OCI-LY3 (cell line): Measurements from ENCODE around the gene PARD3B.

Experiments used
- H2AFZ ChIP-seq: fragments of 200-600, 300-600 bp; shearing (Covaris generic); 2 replicates; pipeline ENCODE4 v1.6.0; 2014; ENCODE audit warnings: antibody characterized with exemption, low read depth, low read length
- H3K27ac ChIP-seq: fragments of 200-600, 300-600 bp; sonication (generic); 2 replicates; pipeline ENCODE4 v1.5.1; 2014; ENCODE audit warnings: mild to moderate bottlenecking, low read length, moderate library complexity, mixed read lengths
- H3K27me3 ChIP-seq: fragments of 200-600, 300-600 bp; sonication (generic); 2 replicates; pipeline ENCODE4 v1.6.1; 2014; ENCODE audit warnings: low read depth, low read length, mixed read lengths
- H3K36me3 ChIP-seq: fragments of 200-600, 300-600 bp; sonication (generic); replicated peaks from 2 replicates; pipeline ENCODE3; 2014; ENCODE audit warnings: low read depth, low read length, mixed read lengths
- H3K4me1 ChIP-seq: fragments of 300-600, 200-600 bp; sonication (generic); 2 replicates; pipeline ENCODE4 v1.6.1; 2014; ENCODE audit warnings: low read length, mixed read lengths
- H3K4me2 ChIP-seq: fragments of 200-600, 300-600 bp; sonication (generic); 2 replicates; pipeline ENCODE4 v1.6.1; 2014; ENCODE audit warnings: low read length, mixed read lengths
- H3K4me3 ChIP-seq: fragments of 300-600, 200-600 bp; sonication (generic); 2 replicates; pipeline ENCODE4 v1.5.1; 2014; ENCODE audit warnings: antibody characterized with exemption, mild to moderate bottlenecking, low read length, moderate library complexity
- H3K79me2 ChIP-seq: fragments of 300-600, 200-600 bp; shearing (Covaris generic); 2 replicates; pipeline ENCODE4 v1.6.1; 2014; ENCODE audit warnings: mild to moderate bottlenecking, low read length, mixed read lengths
- H3K9ac ChIP-seq: fragments of 300-600, 200-600 bp; shearing (Covaris generic); 2 replicates; pipeline ENCODE4 v1.6.0; 2014; ENCODE audit warnings: mild to moderate bottlenecking, low read length, moderate library complexity
- H3K9me3 ChIP-seq: fragments of 200-600, 300-600 bp; shearing (Covaris generic); 2 replicates; pipeline ENCODE4 v1.6.1; 2014; ENCODE audit warnings: low read length, mixed read lengths; ENCODE audit not compliant: insufficient read depth
- H4K20me1 ChIP-seq: fragments of 200-600, 300-600 bp; sonication (generic); 2 replicates; pipeline ENCODE4 v1.6.1; 2016; ENCODE audit warnings: low read length, mixed read lengths; ENCODE audit not compliant: insufficient read depth
- EZH2phosphoT487 ChIP-seq: fragments of 200-600 bp; shearing (Covaris generic); IDR thresholded peaks from 2 replicates; pipeline ENCODE4 v1.6.1; 2018; ENCODE audit warnings: antibody characterized with exemption, mixed run types, low read depth
- TF ChIP-seq, protein P1 (sequence below): fragments of 200-600, 300-600 bp; sonication (generic); IDR thresholded peaks from 2 replicates; pipeline ENCODE4 v1.5.1; 2014; ENCODE audit warnings: antibody characterized with exemption, low read length, low read depth

PARD3B gene

DNA sequence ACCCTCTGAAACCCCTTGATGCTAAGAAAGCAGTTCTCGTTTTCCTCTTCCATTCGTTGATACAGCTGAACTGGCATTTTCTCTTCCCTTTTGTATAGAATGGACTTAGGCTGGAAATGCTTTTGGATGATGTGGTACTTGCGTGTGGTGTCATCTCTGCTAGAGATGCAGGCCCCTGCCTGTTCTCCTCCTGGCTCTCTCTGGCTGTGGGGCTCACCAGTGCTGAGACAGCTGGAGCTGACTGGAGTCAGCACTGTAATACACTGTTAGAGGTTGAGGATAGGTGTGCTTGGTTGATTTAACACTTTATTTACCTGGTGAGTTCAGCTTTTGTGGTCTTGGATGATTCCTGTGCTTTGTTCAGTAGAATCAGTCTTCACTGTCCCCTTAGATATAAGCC, 30.2 kb downstream of the PARD3B start:
- TF ChIP-seq, protein P1, sequence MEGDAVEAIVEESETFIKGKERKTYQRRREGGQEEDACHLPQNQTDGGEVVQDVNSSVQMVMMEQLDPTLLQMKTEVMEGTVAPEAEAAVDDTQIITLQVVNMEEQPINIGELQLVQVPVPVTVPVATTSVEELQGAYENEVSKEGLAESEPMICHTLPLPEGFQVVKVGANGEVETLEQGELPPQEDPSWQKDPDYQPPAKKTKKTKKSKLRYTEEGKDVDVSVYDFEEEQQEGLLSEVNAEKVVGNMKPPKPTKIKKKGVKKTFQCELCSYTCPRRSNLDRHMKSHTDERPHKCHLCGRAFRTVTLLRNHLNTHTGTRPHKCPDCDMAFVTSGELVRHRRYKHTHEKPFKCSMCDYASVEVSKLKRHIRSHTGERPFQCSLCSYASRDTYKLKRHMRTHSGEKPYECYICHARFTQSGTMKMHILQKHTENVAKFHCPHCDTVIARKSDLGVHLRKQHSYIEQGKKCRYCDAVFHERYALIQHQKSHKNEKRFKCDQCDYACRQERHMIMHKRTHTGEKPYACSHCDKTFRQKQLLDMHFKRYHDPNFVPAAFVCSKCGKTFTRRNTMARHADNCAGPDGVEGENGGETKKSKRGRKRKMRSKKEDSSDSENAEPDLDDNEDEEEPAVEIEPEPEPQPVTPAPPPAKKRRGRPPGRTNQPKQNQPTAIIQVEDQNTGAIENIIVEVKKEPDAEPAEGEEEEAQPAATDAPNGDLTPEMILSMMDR = no peak
- TF ChIP-seq EZH2phosphoT487 = no peak
- Histone ChIP-seq H3K79me2 (no peaks in the 10 kb centered on the region), H3K27ac (no peak overlapping the region), H3K36me3 (no peaks in the 10 kb centered on the region), H3K4me3 (no peak overlapping the region), H3K9ac (no peak overlapping the region), H3K4me2 (no peak overlapping the region), H4K20me1 (no peaks in the 10 kb centered on the region), H2AFZ (no peak overlapping the region), H3K4me1 (no peaks in the 10 kb centered on the region), H3K27me3 (no peaks in the 10 kb centered on the region), H3K9me3 (no peaks in the 10 kb centered on the region)

- H3K36me3 ChIP-seq = no peaks in the 10 kb centered on the region
- H3K27me3 ChIP-seq = no peaks in the 10 kb centered on the region
- H2AFZ ChIP-seq = no peak overlapping the region
- no peaks in the 10 kb centered on the region for H3K4me1 ChIP-seq
- H3K4me2 ChIP-seq = no peak overlapping the region
- no peaks in the 10 kb centered on the region for H3K9me3 ChIP-seq
- no peaks in the 10 kb centered on the region for H4K20me1 ChIP-seq
- no peak overlapping the region for H3K9ac ChIP-seq
- H3K79me2 ChIP-seq = no peaks in the 10 kb centered on the region
- H3K27ac ChIP-seq = no peak overlapping the region
- TF ChIP-seq EZH2phosphoT487 = no peak
- TF ChIP-seq, protein P1 = no peak
- no peak overlapping the region for H3K4me3 ChIP-seq
These were observed 31.2 kb downstream of the PARD3B start for GRCh38 chr2:204576362-204576979.

DNA sequence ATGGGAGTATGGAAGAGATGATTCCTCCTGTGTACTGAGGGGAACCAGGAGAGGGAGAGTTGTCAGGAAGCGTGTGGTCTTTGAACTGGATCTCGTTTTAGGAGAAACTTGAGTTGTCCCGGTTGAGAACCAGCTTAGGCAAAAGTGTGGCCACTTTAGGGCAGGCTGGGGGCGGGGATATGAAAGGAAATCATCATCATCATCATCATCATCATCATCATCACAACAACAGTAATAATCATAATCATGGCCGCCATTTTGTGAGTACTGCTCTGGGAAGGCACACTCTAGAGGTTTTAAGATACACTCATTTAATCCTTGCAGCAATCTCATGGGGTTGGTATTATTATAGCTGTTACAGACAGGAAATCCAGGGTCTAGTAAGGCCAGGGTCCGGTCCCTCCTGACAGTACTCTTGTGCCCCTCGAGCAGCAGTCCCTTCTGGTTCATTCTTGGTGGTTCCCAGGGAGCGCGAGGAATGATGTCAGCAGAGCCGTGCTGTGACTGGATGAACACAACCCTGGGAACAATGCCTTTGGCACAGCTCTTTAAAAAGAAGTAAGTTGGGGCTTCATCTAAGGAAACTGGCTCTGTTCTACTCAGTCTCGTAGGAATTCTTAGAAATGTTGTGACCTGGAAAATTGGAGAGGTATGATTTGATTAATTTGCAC, 33.8 kb downstream of the PARD3B start:
- Histone ChIP-seq H3K4me1 (no peaks in the 10 kb centered on the region), H3K4me3 (no peak overlapping the region), H3K27me3 (no peaks in the 10 kb centered on the region), H3K4me2 (no peak overlapping the region), H3K79me2 (no peaks in the 10 kb centered on the region), H3K36me3 (no peaks in the 10 kb centered on the region), H3K27ac (no peak overlapping the region), H4K20me1 (no peaks in the 10 kb centered on the region), H2AFZ (no peak overlapping the region), H3K9ac (no peak overlapping the region), H3K9me3 (no peaks in the 10 kb centered on the region)
- no peak for TF ChIP-seq EZH2phosphoT487
- TF ChIP-seq, protein P1 = no peak

DNA sequence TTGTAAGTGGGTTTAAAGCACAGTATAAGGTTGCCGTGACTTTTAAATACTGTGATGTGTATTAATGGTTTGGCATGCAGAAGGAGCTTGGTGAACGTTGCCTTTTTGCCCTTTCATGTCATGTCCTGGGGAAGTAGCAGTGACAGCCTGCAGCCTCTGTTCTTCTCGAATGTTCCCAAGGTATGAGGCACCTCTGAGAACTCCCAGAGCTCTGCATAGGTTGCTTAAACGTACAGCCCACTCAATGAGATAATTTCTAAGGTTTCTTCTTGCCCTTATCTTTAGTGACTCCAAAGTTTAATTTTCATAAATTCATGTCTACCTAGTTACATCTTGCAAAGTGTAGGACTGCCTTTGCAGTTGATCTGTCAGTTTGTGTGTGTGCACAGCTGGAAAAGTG, 36.7 kb downstream of the PARD3B start:
- no peak overlapping the region for H3K9ac ChIP-seq

More for the DNA sequence above, 36.7 kb downstream of the PARD3B start:
- TF ChIP-seq EZH2phosphoT487 = no peak
- TF ChIP-seq, protein P1 = no peak
- Histone ChIP-seq H3K9me3 (no peaks in the 10 kb centered on the region), H3K4me3 (no peak overlapping the region), H4K20me1 (no peaks in the 10 kb centered on the region), H3K4me1 (no peaks in the 10 kb centered on the region), H3K27ac (no peak overlapping the region), H2AFZ (no peak overlapping the region), H3K79me2 (no peaks in the 10 kb centered on the region), H3K27me3 (no peaks in the 10 kb centered on the region), H3K36me3 (no peaks in the 10 kb centered on the region), H3K4me2 (no peak overlapping the region)
